Neural cell (in vitro differentiated cells): Measurements from ENCODE around the gene PTCH1. TPM values are rescaled to one million over a fixed set of nuclear protein-coding genes. Genes with fewer than 3 reads are reported as not detected.
A peak's percentile ranks its signal among the peaks of the same experiment; 100 is the strongest.

Source experiments
- H2AFZ ChIP-seq: fragments of 200-600, 300-800 bp; sonication (generic), shearing (Covaris generic); 2 replicates; pipeline ENCODE4 v1.6.0; 2014; ENCODE audit warnings: low read depth, mild to moderate bottlenecking, antibody characterized with exemption, low read length, moderate library complexity
- H3F3A ChIP-seq: fragments of 200-600 bp; shearing (Covaris generic); 2 replicates; pipeline ENCODE4 v1.6.1; 2016; ENCODE audit warnings: mild to moderate bottlenecking, moderate library complexity, mixed read lengths, antibody characterized with exemption, low read length; ENCODE audit not compliant: insufficient read depth, poor library complexity, severe bottlenecking
- H3K27ac ChIP-seq: fragments of 200-600, 300-800 bp; sonication (generic), shearing (Covaris generic); 2 replicates; pipeline ENCODE4 v1.5.1; 2014; ENCODE audit warnings: mild to moderate bottlenecking, low read length, moderate library complexity
- H3K27me3 ChIP-seq: fragments of 300-800, 200-600 bp; sonication (generic), shearing (Covaris generic); 2 replicates; pipeline ENCODE4 v1.6.0; 2014; ENCODE audit warnings: mild to moderate bottlenecking, low read depth, low read length, moderate library complexity; ENCODE audit not compliant: insufficient read depth
- H3K36me3 ChIP-seq: fragments of 300-800, 200-600 bp; sonication (generic), shearing (Covaris generic); 2 replicates; pipeline ENCODE4 v1.5.1; 2014; ENCODE audit warnings: mild to moderate bottlenecking, antibody characterized with exemption, low read length, moderate library complexity; ENCODE audit not compliant: insufficient read depth
- H3K4me2 ChIP-seq: fragments of 300-800, 200-600 bp; sonication (generic), shearing (Covaris generic); 2 replicates; pipeline ENCODE4 v1.6.0; 2014; ENCODE audit warnings: mild to moderate bottlenecking, low read length
- H3K4me3 ChIP-seq: fragments of 300-800, 200-600 bp; sonication (generic), shearing (Covaris generic); 2 replicates; pipeline ENCODE4 v1.5.1; 2014; ENCODE audit warnings: mild to moderate bottlenecking, low read length, moderate library complexity
- H3K79me2 ChIP-seq: fragments of 200-600 bp; shearing (Covaris generic); replicated peaks from 2 replicates; pipeline ENCODE4 v1.6.0; 2014; ENCODE audit warnings: mild to moderate bottlenecking, low read length, moderate library complexity; ENCODE audit not compliant: insufficient read depth
- H3K9ac ChIP-seq: fragments of 300-800, 200-600 bp; sonication (generic), shearing (Covaris generic); 2 replicates; pipeline ENCODE4 v1.6.1; 2016; ENCODE audit warnings: mild to moderate bottlenecking, low read length, mixed read lengths
- H3K9me2 ChIP-seq: fragments of 200-600 bp; shearing (Covaris generic); 2 replicates; pipeline ENCODE4 v1.6.1; 2016; ENCODE audit warnings: mild to moderate bottlenecking, low read length, mixed read lengths; ENCODE audit not compliant: insufficient read depth
- H3K9me3 ChIP-seq: fragments of 200-600, 300-800 bp; sonication (generic), shearing (Covaris generic); 2 replicates; pipeline ENCODE4 v1.6.1; 2016; ENCODE audit warnings: mild to moderate bottlenecking, mixed run types, low read length, moderate library complexity, mixed read lengths
- H4K20me1 ChIP-seq: fragments of 200-600 bp; shearing (Covaris generic); 2 replicates; pipeline ENCODE4 v1.6.1; 2016; ENCODE audit warnings: mild to moderate bottlenecking, mixed run types; ENCODE audit not compliant: insufficient read depth
- CTCF ChIP-seq: fragments of 450-650 bp; IDR thresholded peaks from 2 replicates; pipeline ENCODE4 v1.5.1; 2014; ENCODE audit warnings: antibody characterized with exemption, mild to moderate bottlenecking, moderate library complexity; ENCODE audit not compliant: poor library complexity, severe bottlenecking
- EP300 ChIP-seq: fragments of 450-650 bp; conservative IDR thresholded peaks from 2 replicates; pipeline ENCODE4 v1.6.1; 2014; ENCODE audit warnings: antibody characterized with exemption, mild to moderate bottlenecking, moderate library complexity; ENCODE audit not compliant: poor library complexity, severe bottlenecking
- EZH2 ChIP-seq: fragments of 200-600, 300-800 bp; shearing (Covaris generic), sonication (generic); IDR thresholded peaks from 2 replicates; pipeline ENCODE4 v1.6.1; 2014; ENCODE audit warnings: antibody characterized with exemption, low read length, borderline replicate concordance, mild to moderate bottlenecking; ENCODE audit not compliant: insufficient read depth, poor library complexity, severe bottlenecking
- MXI1 ChIP-seq: fragments of 450-650 bp; conservative IDR thresholded peaks from 2 replicates; pipeline ENCODE4 v1.6.1; 2014; ENCODE audit warnings: antibody characterized with exemption, mild to moderate bottlenecking; ENCODE audit not compliant: poor library complexity, severe bottlenecking
- POLR2AphosphoS5 ChIP-seq: IDR thresholded peaks from 2 replicates; pipeline ENCODE4 v1.6.1; 2012
- RAD21 ChIP-seq: fragments of 450-650 bp; conservative IDR thresholded peaks from 2 replicates; pipeline ENCODE4 v1.6.1; 2014; ENCODE audit warnings: antibody characterized with exemption, mild to moderate bottlenecking, moderate library complexity
- REST ChIP-seq: IDR thresholded peaks from 2 replicates; pipeline ENCODE4 v1.6.1; 2012; ENCODE audit warnings: borderline replicate concordance
- SMC3 ChIP-seq: fragments of 450-650 bp; conservative IDR thresholded peaks from 2 replicates; pipeline ENCODE4 v1.6.1; 2014; ENCODE audit warnings: antibody characterized with exemption, mild to moderate bottlenecking, moderate library complexity; ENCODE audit not compliant: poor library complexity
- TAF1 ChIP-seq: IDR thresholded peaks from 2 replicates; pipeline ENCODE4 v1.6.1; 2012; ENCODE audit warnings: low read depth
- polyA plus RNA-seq: library from polyadenylated mRNA; depleted of rRNA; stranded (reverse); fragments of >200 nt; gene quantifications from 2 replicates; pipeline ENCODE4 v1.2.3, GENCODE V29; 2014

PTCH1 gene
- polyA plus RNA-seq, 1 donor from 2014 or later = 15.6 TPM

GRCh38 chr9:95513711-95514110 is 3.1 kb downstream of the PTCH1 start:
- peaks cover 43% of the 10 kb centered on the region for H3K79me2 ChIP-seq
- peaks cover 23% of the 10 kb centered on the region for H3K27me3 ChIP-seq
- TF ChIP-seq POLR2AphosphoS5 (no peak), EZH2 (no peak), CTCF (no peak), RAD21 (no peak), SMC3 (no peak), TAF1 (no peak), REST (no peak), MXI1 (no peak), EP300 (no peak)
- no peak overlapping the region for H3K27ac ChIP-seq
- peak overlapping the region; percentile 91 for H3K4me2 ChIP-seq
- H3F3A ChIP-seq = peaks cover 6% of the 10 kb centered on the region
- H3K4me3 ChIP-seq = peak overlapping the region; percentile 98
- peak overlapping the region; percentile 89 for H3K9ac ChIP-seq
- H3K36me3 ChIP-seq = no peaks in the 10 kb centered on the region
- H4K20me1 ChIP-seq = no peaks in the 10 kb centered on the region
- no peaks in the 10 kb centered on the region for H3K9me3 ChIP-seq
- no peaks in the 10 kb centered on the region for H3K9me2 ChIP-seq
- no peak overlapping the region for H2AFZ ChIP-seq

GRCh38 chr9:95512709-95513095 is 4.1 kb downstream of the PTCH1 start:
- Histone ChIP-seq H3K27me3 (peaks cover 23% of the 10 kb centered on the region), H3K4me3 (peak overlapping the region; percentile 98), H3K9ac (peak overlapping the region; percentile 98), H3K36me3 (no peaks in the 10 kb centered on the region), H2AFZ (no peak overlapping the region), H3K27ac (no peak overlapping the region), H3F3A (peaks cover 6% of the 10 kb centered on the region), H3K9me2 (no peaks in the 10 kb centered on the region), H3K9me3 (no peaks in the 10 kb centered on the region), H3K79me2 (peaks cover 47% of the 10 kb centered on the region), H4K20me1 (peaks cover 4% of the 10 kb centered on the region), H3K4me2 (peak overlapping the region; percentile 89)
- TF ChIP-seq SMC3 (no peak), POLR2AphosphoS5 (no peak), CTCF (no peak), RAD21 (no peak), MXI1 (no peak), TAF1 (no peak), REST (no peak), EZH2 (no peak), EP300 (no peak)
